ENCODE results near the gene B3GALT6. TPM values are rescaled to one million over a fixed set of nuclear protein-coding genes. Genes with fewer than 3 reads are reported as not detected.

The B3GALT6 gene
- total RNA-seq, 4 donors from 2014 or later: 1.8 to 23.5 (median 17.6) TPM

GRCh38 chr1:1215080-1215676 lies 16.9 kb upstream of the B3GALT6 start:
- no peaks in the 10 kb centered on the region for H3K36me3 ChIP-seq
- TF ChIP-seq, protein P1, sequence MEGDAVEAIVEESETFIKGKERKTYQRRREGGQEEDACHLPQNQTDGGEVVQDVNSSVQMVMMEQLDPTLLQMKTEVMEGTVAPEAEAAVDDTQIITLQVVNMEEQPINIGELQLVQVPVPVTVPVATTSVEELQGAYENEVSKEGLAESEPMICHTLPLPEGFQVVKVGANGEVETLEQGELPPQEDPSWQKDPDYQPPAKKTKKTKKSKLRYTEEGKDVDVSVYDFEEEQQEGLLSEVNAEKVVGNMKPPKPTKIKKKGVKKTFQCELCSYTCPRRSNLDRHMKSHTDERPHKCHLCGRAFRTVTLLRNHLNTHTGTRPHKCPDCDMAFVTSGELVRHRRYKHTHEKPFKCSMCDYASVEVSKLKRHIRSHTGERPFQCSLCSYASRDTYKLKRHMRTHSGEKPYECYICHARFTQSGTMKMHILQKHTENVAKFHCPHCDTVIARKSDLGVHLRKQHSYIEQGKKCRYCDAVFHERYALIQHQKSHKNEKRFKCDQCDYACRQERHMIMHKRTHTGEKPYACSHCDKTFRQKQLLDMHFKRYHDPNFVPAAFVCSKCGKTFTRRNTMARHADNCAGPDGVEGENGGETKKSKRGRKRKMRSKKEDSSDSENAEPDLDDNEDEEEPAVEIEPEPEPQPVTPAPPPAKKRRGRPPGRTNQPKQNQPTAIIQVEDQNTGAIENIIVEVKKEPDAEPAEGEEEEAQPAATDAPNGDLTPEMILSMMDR (IDR thresholded peaks at IDR 0.05): no peak
- no peak for TF ChIP-seq POLR2A (IDR thresholded peaks at IDR 0.05)
- intact Hi-C loops (cut with DNase I; ENCODE audit: low total_unique reads): no loop called here

GRCh38 chr1:1215881-1216605 lies 16.0 kb upstream of the B3GALT6 start:
- H3K27ac ChIP-seq: no peak overlapping the region
- no peak for DNase-seq
- no peak overlapping the region for H3K4me3 ChIP-seq
- peaks cover 0 to 6% of the 10 kb centered on the region in 2 donors for H3K4me1 ChIP-seq
- intact Hi-C loops (cut with DNase I; ENCODE audit: low total_unique reads): no loop called here
- no peak for TF ChIP-seq POLR2A (IDR thresholded peaks at IDR 0.05)
- TF ChIP-seq, protein P1 (IDR thresholded peaks at IDR 0.05): no peak
- H3K27me3 ChIP-seq: no peaks in the 10 kb centered on the region
- no peaks in the 10 kb centered on the region for H3K9me3 ChIP-seq
- no peaks in the 10 kb centered on the region for H3K36me3 ChIP-seq

More at GRCh38 chr1:1215080-1215676, 16.9 kb upstream of the B3GALT6 start:
- Histone ChIP-seq H3K27me3 (no peaks in the 10 kb centered on the region), H3K4me3 (no peak overlapping the region), H3K27ac (no peak overlapping the region), H3K4me1 (peaks cover 0 to 6% of the 10 kb centered on the region in 2 donors), H3K9me3 (no peaks in the 10 kb centered on the region)
- no peak for DNase-seq

DNA sequence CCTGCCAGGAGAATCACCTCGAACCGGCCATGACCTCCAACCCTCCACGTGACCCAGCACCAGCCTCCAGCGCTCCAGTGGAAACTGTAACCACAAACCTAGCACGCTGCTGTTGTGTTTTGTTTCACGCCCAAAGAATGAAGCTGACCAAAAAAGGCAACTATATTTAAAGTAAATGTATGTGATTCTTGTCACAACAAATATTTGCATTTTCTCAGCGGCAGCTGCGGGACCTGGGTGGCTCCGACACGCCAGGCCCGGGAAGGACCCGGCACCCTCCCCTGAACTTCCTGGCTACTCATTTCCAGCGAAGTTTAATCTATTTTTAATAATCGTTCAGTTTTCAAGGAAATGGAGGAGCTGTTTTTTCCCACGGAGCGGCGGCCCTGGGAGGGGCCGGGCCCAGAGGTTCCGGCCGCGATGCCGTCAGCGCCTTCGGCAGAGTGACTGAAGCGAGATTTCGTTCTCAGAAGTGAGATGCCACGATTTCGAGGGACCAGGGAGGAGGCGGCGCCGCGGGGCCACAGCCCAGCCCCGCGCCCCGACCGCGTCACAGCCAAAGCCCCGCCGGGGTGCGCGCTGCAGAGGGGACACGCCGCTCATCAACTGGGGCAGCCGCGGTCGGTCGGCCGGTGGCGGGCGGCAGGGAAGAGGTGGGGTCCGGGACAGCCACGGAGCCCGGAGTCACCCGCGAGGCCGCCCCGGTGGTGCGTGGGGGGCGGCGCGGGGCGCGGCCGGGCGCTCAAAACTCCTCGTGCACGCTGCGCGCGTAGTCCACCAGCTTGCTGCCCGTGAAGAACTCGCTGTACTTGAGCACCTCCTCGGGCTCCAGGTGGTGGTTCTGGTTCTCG lies 15.0 kb upstream of the B3GALT6 start:
- H3K4me1 ChIP-seq: peaks cover 0 to 6% of the 10 kb centered on the region in 2 donors
- no peak for DNase-seq
- no peaks in the 10 kb centered on the region for H3K36me3 ChIP-seq
- intact Hi-C loops (cut with DNase I; ENCODE audit: low total_unique reads): no loop called here
- no peak overlapping the region for H3K27ac ChIP-seq
- no peaks in the 10 kb centered on the region for H3K9me3 ChIP-seq
- no peaks in the 10 kb centered on the region for H3K27me3 ChIP-seq
- no peak for TF ChIP-seq POLR2A (IDR thresholded peaks at IDR 0.05)
- TF ChIP-seq, protein P1 (IDR thresholded peaks at IDR 0.05): no peak
- H3K4me3 ChIP-seq: no peak overlapping the region

DNA sequence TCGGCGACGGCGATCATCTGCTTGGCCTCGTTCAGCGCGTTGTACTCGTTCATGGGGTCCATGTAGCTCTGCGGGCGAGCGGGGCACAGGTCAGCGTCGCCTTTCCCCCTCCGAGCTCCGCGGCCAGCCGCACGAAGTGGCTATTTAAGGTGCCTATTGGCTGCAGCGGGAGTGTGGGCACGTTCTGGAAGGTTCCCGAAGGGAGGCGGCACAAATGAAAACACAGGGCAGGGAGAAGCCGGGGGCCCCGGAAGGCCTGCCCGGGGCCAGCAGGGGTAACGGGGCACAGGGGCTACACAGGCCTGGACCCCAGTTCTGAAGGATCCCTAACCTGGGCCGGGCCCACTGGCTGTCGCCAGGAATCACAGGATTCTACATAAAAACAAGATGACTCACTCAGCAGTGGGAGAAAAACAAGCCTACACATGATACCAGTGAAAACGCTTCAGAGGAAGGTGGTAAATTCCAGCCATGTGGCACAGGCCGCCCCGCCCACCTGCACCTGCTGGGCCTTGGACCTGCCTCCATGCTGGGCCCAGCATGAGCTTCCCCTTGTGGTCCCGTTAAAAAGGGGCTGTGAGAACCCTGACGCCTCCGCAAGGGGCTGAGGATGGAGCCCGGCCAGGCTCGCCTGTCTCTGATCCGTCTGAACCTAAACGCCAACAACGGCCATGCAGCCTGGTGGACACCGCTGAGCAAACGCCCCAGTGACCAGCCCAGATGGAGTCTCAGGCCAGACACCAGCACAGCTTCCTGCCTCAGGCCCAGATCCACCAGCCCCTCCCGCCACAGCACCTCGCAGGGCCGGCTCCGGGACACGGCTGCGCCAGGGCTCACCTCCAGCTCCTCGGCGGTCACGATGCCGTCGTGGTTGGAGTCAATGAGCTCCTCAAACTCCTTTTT lies 14.2 kb upstream of the B3GALT6 start:
- no peak for TF ChIP-seq POLR2A (IDR thresholded peaks at IDR 0.05)
- TF ChIP-seq, protein P1 (IDR thresholded peaks at IDR 0.05): no peak
- Histone ChIP-seq H3K27ac (no peak overlapping the region), H3K27me3 (no peaks in the 10 kb centered on the region), H3K9me3 (no peaks in the 10 kb centered on the region), H3K4me1 (peaks cover 0 to 4% of the 10 kb centered on the region in 2 donors), H3K36me3 (no peaks in the 10 kb centered on the region), H3K4me3 (no peak overlapping the region)
- no peak for DNase-seq
- intact Hi-C loops (cut with DNase I; ENCODE audit: low total_unique reads): no loop called here

Measured in uterus (tissue), 4 donors.